ENCODE data around the gene ZNF275.
"Not testable (repeated sequence)": the region's sequence is repeated elsewhere in the genome, so short reads cannot be mapped to it uniquely, and the experiment has no call there.

The ZNF275 gene

DNA sequence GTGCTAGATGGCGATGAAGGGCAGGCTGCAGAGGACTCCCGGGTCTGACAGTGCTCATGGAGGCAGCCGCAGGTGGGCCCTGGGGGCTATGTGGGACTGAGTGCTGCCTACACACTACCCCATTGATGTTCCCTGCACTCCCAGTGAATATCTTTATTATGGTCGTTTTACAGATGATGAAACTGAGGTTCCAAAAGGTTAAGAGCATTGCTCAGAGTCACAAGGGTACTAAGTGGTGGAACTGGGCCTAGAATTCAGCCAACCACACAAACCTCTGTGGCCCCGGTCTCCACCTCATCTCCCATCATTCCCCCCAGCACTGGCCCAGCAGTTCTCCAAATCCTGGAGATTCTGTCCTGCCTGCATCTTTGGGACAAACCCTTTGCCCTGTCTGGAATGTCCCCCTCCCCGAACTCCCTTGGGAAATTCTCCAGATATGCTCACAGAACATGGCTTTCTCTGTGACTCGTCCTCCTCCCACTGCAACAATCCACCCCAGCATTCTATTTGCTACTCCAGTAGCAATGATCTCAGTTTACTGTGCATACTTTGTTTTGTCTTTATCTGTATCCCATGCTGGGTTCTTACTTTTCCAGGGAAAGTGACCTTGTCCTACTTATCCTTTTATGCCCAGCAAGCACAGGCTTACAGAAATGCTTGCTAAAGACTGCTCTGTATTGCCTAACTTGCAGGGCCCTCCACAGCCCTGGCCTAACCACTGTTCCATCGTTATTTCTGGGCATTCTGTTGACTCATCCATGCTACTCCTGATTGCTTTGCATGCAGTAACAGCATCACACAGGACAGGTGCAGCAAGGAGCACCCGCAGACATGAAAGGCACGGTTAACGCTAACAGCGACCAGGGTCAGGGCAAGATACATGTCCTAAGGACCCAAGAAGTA is 26.4 kb upstream of the ZNF275 start:
- no peak for DNase-seq
- TF ChIP-seq POLR2A (IDR thresholded peaks at IDR 0.05; ENCODE audit: low read length) (no peak), GATA1 (IDR thresholded peaks at IDR 0.05; ENCODE audit: low read depth, low read length) (no peak)

DNA sequence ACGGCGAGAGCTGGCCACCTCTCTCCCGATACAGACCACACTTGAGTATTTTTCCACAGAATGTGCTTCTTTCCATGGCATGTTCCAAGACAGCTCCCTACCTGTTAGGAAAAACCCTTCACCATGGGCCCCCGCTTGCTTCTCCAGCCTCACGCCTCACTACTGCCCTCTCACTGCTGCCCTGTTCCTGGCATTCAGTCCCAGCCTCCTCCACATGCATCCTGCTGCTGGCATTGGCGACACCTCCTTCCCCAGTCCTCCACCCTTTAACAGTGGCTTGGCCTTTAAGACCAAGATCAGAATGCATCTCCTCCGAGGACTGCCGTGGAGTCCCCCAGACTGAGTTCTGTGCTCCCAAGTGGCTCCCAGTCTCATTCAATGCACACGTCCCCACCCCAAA is 23.1 kb upstream of the ZNF275 start:
- TF ChIP-seq GATA1 (IDR thresholded peaks at IDR 0.05; ENCODE audit: low read depth, low read length) (no peak), POLR2A (IDR thresholded peaks at IDR 0.05; ENCODE audit: low read length) (no peak)
- DNase-seq = no peak

DNA sequence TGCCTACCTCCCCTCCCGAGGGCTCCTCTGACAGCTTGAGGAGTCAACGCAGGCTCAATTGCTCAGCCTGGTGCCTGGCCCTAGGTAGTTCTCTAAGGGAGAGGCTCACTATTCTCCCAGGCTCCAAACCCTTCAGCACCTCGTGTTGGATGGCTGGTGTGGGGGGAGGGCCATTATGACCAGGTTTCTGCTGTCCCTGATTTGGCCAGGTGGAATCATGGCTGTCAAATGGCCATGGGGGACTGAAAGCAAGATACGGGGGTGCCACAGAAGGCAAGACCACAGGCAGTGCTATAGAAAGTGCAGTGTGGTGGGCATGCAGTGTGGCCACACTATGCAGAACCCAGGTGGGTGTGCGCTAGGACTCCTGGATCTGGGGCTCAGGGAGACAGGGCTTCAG is 21.9 kb upstream of the ZNF275 start:
- TF ChIP-seq GATA1 (IDR thresholded peaks at IDR 0.05; ENCODE audit: low read depth, low read length) = no peak
- no peak for TF ChIP-seq POLR2A (IDR thresholded peaks at IDR 0.05; ENCODE audit: low read length)

DNA sequence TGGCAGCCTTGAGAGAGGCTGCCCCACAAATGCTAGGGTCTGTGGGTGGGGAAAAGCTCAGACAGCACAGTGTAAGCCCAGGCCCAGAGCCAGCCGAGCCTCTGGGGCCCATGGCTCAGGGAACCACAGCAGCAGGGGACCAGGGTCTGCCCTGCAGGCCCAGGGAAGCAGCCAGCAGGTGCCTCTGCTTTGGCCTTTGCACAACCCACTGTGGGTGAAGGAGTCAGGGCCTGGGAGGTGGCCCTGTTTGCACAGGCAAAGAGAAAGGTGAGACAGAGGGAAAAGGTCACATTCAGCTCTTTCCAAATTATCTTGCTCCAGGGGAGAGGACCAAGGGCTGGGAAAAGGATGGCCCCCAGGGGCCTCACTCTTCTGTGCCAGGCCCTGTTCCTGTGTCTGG is 21.1 kb upstream of the ZNF275 start:
- TF ChIP-seq GATA1 (IDR thresholded peaks at IDR 0.05; ENCODE audit: low read depth, low read length) (no peak), POLR2A (IDR thresholded peaks at IDR 0.05; ENCODE audit: low read length) (no peak)

More for the DNA sequence above, 21.9 kb upstream of the ZNF275 start:
- no peak for DNase-seq

DNA sequence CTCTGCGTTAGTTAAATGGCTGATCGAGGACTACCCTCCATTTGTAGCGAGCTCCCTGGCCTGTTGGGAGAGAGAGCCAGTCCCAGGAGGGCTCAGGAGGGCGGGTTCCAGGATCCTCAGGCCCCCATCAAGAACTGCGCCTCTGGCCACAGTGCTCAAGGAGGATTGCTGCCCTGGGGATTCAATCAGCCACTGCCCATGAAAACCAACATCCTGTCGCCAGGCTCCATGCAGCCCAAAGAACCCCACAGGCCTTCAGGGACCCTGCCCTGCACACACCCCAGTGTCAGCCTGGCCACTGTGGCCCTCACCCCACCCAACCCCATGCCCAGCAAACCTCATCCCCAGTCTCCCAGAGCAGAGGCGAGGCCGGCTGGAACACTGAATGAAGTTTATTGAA is 16.6 kb upstream of the ZNF275 start:
- no peak for DNase-seq

More for the DNA sequence above, 21.1 kb upstream of the ZNF275 start:
- no peak for DNase-seq

DNA sequence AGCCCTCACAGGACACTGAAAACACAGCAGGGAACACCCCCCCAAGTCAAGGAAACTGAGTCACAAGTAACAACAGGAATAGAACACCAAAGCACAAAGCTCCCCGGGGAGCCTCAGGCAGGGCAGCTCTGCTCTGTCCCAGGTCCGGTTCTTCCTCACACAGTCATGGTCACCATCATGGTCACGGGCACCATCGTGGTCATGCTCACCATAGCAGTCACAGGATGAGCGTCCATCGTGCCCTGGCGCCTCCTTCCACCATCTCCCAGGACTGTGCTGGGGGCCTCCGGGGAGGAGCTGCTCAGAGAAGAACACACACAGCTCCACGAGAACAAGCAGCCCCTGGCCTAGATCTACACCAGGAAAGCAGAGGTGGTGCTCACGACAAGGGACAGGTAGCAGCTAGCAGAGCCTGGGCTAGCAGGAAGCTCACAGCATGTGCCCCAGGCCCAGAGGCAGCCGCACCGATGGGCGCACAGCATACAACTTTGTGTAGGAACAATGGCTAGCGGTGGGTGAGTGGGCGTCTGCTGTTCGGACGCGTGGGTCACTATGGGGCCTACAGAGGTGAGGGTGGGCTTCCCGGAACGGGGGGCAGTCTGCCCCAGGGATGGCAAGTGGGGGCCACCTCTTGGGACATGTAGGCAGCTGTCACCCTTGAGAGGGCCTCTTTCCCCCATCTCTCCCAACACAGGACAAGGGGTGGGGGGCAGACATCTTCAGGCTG is 15.8 kb upstream of the ZNF275 start:
- DNase-seq = no peak
- no peak for TF ChIP-seq POLR2A (IDR thresholded peaks at IDR 0.05; ENCODE audit: low read length)
- no peak for TF ChIP-seq GATA1 (IDR thresholded peaks at IDR 0.05; ENCODE audit: low read depth, low read length)

More for the DNA sequence above, 16.6 kb upstream of the ZNF275 start:
- no peak for TF ChIP-seq POLR2A (IDR thresholded peaks at IDR 0.05; ENCODE audit: low read length)
- no peak for TF ChIP-seq GATA1 (IDR thresholded peaks at IDR 0.05; ENCODE audit: low read depth, low read length)

DNA sequence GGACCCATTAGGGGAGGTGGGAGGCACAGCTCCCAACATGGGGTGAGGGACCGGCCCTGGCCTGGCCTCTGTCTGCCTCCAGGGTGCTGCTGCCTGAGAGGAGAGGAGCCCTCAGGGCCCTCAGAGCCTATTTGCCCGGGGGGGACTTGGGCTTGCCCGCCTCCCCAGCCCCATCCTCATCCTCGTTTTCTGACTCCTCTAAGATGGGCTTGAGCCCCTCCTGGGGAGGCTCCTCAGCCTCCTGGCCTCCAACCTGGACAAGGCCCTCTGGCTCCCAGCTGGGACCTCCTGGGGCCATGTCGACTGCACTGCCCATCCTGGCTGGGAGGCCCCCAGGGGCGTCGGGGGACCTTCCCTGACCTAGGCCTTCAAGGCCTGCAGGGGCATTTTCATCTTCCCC is 15.1 kb upstream of the ZNF275 start:
- no peak for TF ChIP-seq POLR2A (IDR thresholded peaks at IDR 0.05; ENCODE audit: low read length)
- no peak for TF ChIP-seq GATA1 (IDR thresholded peaks at IDR 0.05; ENCODE audit: low read depth, low read length)
- DNase-seq = no peak

DNA sequence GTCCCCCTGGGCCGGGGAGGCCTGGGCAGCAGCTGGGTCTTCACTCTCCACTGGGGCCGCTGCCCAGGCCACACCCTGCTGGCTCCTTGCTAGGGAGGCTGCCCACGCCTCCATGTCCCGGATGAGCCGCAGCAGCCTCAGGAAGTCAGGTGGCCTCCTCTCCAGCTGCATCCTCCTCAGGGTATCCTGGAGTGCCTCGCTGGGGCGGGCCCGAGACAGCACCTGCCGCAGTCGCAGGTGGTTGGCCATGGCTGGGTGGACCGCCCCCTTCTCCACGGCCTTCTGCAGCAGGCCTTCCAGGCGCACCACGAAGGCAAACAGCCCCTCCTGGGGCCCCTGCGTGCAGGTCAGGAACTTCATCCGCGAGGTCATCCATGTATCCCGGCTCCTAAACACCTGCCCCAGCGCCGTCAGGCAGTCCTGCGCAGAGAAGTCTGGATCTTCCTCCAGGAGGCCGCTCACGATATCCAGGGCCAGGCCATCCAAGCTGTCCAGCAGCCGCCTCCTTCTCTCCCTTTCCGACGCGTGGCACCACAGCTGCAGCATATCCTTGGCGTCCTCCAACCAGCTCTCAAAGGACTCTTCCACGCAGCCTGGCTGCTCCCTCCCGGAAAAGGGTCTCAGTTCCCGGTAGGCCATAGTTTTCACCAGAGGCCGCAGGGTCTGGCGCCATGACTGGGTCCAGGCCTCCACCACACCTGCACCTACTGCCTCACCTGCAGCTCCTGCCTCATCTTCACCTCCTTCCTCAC is 14.5 kb upstream of the ZNF275 start:
- DNase-seq = no peak
- TF ChIP-seq GATA1 (IDR thresholded peaks at IDR 0.05; ENCODE audit: low read depth, low read length) (no peak), POLR2A (IDR thresholded peaks at IDR 0.05; ENCODE audit: low read length) (no peak)

DNA sequence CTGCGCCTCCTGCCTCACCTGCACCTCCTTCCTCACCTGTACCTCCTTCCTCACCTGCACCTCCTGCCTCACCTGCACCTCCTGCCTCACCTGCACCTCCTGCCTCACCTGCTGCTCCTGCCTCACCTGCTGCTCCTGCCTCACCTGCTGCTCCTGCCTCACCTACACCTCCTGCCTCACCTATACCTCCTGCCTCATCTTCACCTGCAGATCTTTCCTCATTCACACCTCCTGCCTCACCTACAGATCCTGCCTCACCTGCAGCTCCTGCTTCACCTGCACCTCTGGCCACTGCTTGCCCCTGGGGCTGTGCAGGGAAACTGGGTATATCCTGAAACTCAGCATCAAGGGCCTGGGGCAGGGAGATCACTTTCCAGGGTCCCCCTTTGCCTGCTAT is 13.9 kb upstream of the ZNF275 start:
- DNase-seq = not testable (repeated sequence)

DNA sequence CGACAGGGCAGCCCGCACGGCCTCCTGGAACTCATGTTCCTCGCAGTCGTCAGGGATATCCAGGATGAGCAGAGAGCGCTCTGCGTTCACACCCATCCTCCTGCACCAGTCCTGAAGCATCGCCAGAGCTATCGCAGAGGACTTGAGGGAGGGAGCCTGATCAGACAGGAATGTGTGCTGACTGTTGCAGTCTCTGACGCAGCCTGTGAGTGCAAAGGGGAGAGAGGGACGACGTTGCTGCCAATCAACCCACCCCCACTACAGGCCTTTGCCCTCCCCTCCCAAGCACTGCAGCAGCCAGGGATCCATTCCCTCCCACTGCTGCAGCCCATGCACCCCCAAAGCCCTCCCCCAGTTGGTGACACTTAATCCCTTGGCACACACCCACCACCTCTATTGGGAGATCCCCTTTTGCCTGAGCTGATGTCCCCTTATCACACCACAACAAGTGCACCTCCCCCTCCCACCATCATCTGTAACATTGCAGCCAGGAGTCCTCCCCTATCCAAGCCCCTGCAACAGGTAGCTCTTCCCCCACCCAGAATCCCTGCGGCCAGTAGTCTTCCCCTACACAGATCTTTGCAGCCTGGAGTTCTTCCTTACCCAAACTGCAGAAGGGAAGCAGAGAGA is 13.3 kb upstream of the ZNF275 start:
- TF ChIP-seq GATA1 (IDR thresholded peaks at IDR 0.05; ENCODE audit: low read depth, low read length) (no peak), POLR2A (IDR thresholded peaks at IDR 0.05; ENCODE audit: low read length) (no peak)
- DNase-seq = no peak

DNA sequence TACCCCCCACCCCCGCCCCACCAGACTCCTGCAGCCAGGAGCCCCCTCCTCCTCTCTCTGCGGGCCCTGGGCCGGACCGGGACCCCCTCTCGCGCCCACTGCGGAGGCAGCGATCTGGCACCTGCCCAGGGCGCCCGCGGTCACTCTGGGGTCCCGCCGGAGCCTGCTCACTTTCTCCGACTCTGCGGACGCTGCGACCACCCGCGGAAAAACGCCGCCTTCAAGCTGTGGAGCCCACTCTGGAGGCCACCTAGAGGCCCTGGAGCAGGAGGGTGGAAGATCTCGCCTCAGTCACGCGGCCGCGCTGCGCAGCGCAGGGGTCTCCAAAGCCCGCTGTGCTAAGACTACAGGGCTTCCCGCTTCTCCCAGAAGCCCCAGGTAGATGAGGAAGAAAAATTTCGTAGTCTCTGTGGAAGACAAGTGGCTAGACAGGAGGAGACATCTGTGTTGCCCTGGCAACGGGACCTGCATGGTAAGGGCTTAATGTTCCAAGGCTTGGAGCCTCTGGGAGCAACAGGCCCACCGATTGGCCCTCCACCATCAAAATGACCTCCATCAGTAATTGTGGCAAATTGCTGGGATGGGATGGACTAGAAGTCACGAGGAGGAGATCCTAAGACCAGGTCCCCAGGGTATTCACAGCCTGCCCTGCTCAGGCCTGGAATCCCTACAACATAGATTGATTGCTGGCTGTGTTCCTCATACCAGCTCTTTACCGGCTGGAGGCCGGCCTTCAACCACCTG is 12.4 kb upstream of the ZNF275 start, which contains the start of gene PNMA6F:
Gene PNMA6F, minus strand, starts transcription at position 387 of the 744 bp plus-strand sequence. CDS start 1,093 bp downstream, outside the sequence.
- TF ChIP-seq GATA1 (IDR thresholded peaks at IDR 0.05; ENCODE audit: low read depth, low read length) (no peak), POLR2A (IDR thresholded peaks at IDR 0.05; ENCODE audit: low read length) (no peak)
- no peak for DNase-seq

DNA sequence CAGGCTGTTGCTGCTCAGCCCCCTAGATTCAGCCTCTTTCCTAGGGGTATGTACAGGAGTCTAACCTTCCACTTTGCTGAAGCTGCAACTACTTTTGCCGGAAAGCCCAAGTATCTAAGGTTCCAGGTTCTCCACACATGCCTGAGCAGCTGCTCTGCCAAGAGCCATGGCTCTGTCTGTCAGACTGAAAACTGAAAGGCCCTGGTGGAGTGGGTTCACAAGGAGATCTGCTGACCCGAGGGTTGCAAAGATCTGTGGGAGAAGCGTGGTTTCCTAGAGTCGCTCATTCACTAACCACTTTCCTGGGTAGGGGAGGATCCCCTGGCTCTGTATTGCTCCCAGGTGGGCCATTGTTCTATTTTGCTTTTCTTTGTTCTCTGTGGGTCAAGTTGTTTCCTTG is 6.4 kb upstream of the ZNF275 start:
- no peak for DNase-seq
- TF ChIP-seq GATA1 (IDR thresholded peaks at IDR 0.05; ENCODE audit: low read depth, low read length) (no peak), POLR2A (IDR thresholded peaks at IDR 0.05; ENCODE audit: low read length) (no peak)

DNA sequence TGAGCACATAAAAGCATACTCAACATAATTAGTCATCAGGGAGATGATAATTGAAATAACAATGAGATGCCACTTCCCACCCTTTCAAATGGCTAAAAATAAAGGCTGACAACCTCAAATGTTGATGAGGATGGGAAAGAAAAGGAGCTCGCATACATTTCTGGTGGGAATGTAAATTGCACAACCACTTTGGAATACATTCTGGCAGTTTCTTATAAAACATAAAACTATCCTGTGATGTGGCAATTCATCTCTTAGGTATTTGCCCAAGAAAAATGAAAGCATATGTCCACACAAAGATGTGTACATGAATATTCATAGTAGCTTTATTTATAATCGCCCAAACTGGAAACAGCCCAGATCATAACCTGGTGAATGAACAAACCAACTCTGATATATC is 687 bp upstream of the ZNF275 start:
- TF ChIP-seq GATA1 (IDR thresholded peaks at IDR 0.05; ENCODE audit: low read depth, low read length) (no peak), POLR2A (IDR thresholded peaks at IDR 0.05; ENCODE audit: low read length) (no peak)
- DNase-seq = no peak

All from erythroblast (primary cell).